ENCODE data around the gene CTXND1.

The CTXND1 gene

GRCh38 chr15:80180468-80180867 is 71.5 kb downstream of the CTXND1 start:
- no peak for DNase-seq

- no peak for DNase-seq
These were observed 72.1 kb downstream of the CTXND1 start for GRCh38 chr15:80179935-80180334.

- peak in 1 of 2 donors; percentile 77 for DNase-seq
These were observed 72.8 kb downstream of the CTXND1 start for GRCh38 chr15:80179025-80179759.

- DNase-seq, result peak; percentile 69 to 85
These were observed 74.9 kb downstream of the CTXND1 start for GRCh38 chr15:80177156-80177555.

- no peak for DNase-seq
These were observed 75.6 kb downstream of the CTXND1 start for GRCh38 chr15:80176443-80176842.

- DNase-seq, result no peak
These were observed 76.6 kb downstream of the CTXND1 start for GRCh38 chr15:80175436-80175835.

GRCh38 chr15:80174017-80174746 is 77.8 kb downstream of the CTXND1 start:
- DNase-seq, result peak in 1 of 2 donors; percentile 19

- peak; percentile 39 to 44 for DNase-seq
These were observed 78.8 kb downstream of the CTXND1 start for GRCh38 chr15:80173022-80173759.

- no peak for DNase-seq
These were observed 79.6 kb downstream of the CTXND1 start for GRCh38 chr15:80172401-80172800.

GRCh38 chr15:80171787-80172186 is 80.2 kb downstream of the CTXND1 start:
- DNase-seq, result no peak

GRCh38 chr15:80170596-80170995 is 81.4 kb downstream of the CTXND1 start:
- DNase-seq, result no peak

- DNase-seq, result no peak
These were observed 82.2 kb downstream of the CTXND1 start for GRCh38 chr15:80169768-80170357.

GRCh38 chr15:80168421-80168820 is 83.6 kb downstream of the CTXND1 start:
- DNase-seq, result no peak

GRCh38 chr15:80167936-80168335 is 84.1 kb downstream of the CTXND1 start:
- no peak for DNase-seq

GRCh38 chr15:80163897-80164296 is 88.1 kb downstream of the CTXND1 start:
- DNase-seq, result no peak

GRCh38 chr15:80163217-80163616 is 88.8 kb downstream of the CTXND1 start:
- DNase-seq, result no peak

- no peak for DNase-seq
These were observed 89.9 kb downstream of the CTXND1 start for GRCh38 chr15:80162059-80162554.

GRCh38 chr15:80161468-80162016 is 90.5 kb downstream of the CTXND1 start:
- DNase-seq, result no peak

- peak; percentile 93 to 95 for DNase-seq
These were observed 91.3 kb downstream of the CTXND1 start for GRCh38 chr15:80160570-80161156.

- no peak for DNase-seq
These were observed 92.0 kb downstream of the CTXND1 start for GRCh38 chr15:80159811-80160569.

- no peak for DNase-seq
These were observed 92.7 kb downstream of the CTXND1 start for GRCh38 chr15:80159301-80159700.
